ENCODE measurements around the gene SLC9A4. TPM values are rescaled to one million over a fixed set of nuclear protein-coding genes. Genes with fewer than 3 reads are reported as not detected.
A peak's percentile ranks its signal among the peaks of the same experiment; 100 is the strongest.

SLC9A4 gene
- total and polyA plus RNA-seq, 4 donors = 0.06 to 0.30 (median 0.10) TPM

- Histone ChIP-seq H3K4me1 (ENCODE audit: control insufficient read depth, insufficient read depth, low read length) (no peaks in the 10 kb centered on the region), H3K4me3 (ENCODE audit: low read depth, low read length) (no peak overlapping the region), H3K27me3 (ENCODE audit: control insufficient read depth, insufficient read depth, low read length) (no peaks in the 10 kb centered on the region), H3K27ac (ENCODE audit: low read depth, low read length) (no peak overlapping the region), H3K36me3 (ENCODE audit: control insufficient read depth, insufficient read depth, low read length) (no peaks in the 10 kb centered on the region), H3K9me3 (ENCODE audit: control insufficient read depth, insufficient read depth, low read length) (no peaks in the 10 kb centered on the region)
- 93% methylated on average over 9 of the region's 9 CpGs for WGBS (ENCODE audit: insufficient coverage)
- DNase-seq (ENCODE audit: low read depth in 4 of 6, low spot score in 6 of 6) = no peak
These were observed 26.1 kb upstream of the SLC9A4 start for GRCh38 chr2:102446936-102447335.

GRCh38 chr2:102449370-102449974 is 23.6 kb upstream of the SLC9A4 start:
- H3K36me3 ChIP-seq (ENCODE audit: control insufficient read depth, insufficient read depth, low read length) = no peaks in the 10 kb centered on the region
- no peaks in the 10 kb centered on the region for H3K4me1 ChIP-seq (ENCODE audit: control insufficient read depth, insufficient read depth, low read length)
- H3K27ac ChIP-seq (ENCODE audit: low read depth, low read length) = no peak overlapping the region
- DNase-seq (ENCODE audit: low read depth in 4 of 6, low spot score in 6 of 6) = peak; percentile 22 to 89 (median 40)
- WGBS (ENCODE audit: insufficient coverage) = no CpG with 5 or more reads among the region's 1 CpG
- H3K27me3 ChIP-seq (ENCODE audit: control insufficient read depth, insufficient read depth, low read length) = no peaks in the 10 kb centered on the region
- no peaks in the 10 kb centered on the region for H3K9me3 ChIP-seq (ENCODE audit: control insufficient read depth, insufficient read depth, low read length)
- no peak overlapping the region for H3K4me3 ChIP-seq (ENCODE audit: low read depth, low read length)

- no peak overlapping the region for H3K27ac ChIP-seq (ENCODE audit: low read depth, low read length)
- no peaks in the 10 kb centered on the region for H3K27me3 ChIP-seq (ENCODE audit: control insufficient read depth, insufficient read depth, low read length)
- H3K9me3 ChIP-seq (ENCODE audit: control insufficient read depth, insufficient read depth, low read length) = no peaks in the 10 kb centered on the region
- no peak for DNase-seq (ENCODE audit: low read depth in 4 of 6, low spot score in 6 of 6)
- H3K4me3 ChIP-seq (ENCODE audit: low read depth, low read length) = no peak overlapping the region
- WGBS (ENCODE audit: insufficient coverage) = 53% methylated on average over 2 of the region's 2 CpGs
- no peaks in the 10 kb centered on the region for H3K4me1 ChIP-seq (ENCODE audit: control insufficient read depth, insufficient read depth, low read length)
- H3K36me3 ChIP-seq (ENCODE audit: control insufficient read depth, insufficient read depth, low read length) = no peaks in the 10 kb centered on the region
These were observed 21.1 kb upstream of the SLC9A4 start for GRCh38 chr2:102451968-102452367.

GRCh38 chr2:102453501-102453900 is 19.5 kb upstream of the SLC9A4 start:
- H3K36me3 ChIP-seq (ENCODE audit: control insufficient read depth, insufficient read depth, low read length) = no peaks in the 10 kb centered on the region
- H3K9me3 ChIP-seq (ENCODE audit: control insufficient read depth, insufficient read depth, low read length) = no peaks in the 10 kb centered on the region
- no peak for DNase-seq (ENCODE audit: low read depth in 4 of 6, low spot score in 6 of 6)
- H3K27me3 ChIP-seq (ENCODE audit: control insufficient read depth, insufficient read depth, low read length) = no peaks in the 10 kb centered on the region
- no peaks in the 10 kb centered on the region for H3K4me1 ChIP-seq (ENCODE audit: control insufficient read depth, insufficient read depth, low read length)
- no peak overlapping the region for H3K4me3 ChIP-seq (ENCODE audit: low read depth, low read length)
- no peak overlapping the region for H3K27ac ChIP-seq (ENCODE audit: low read depth, low read length)
- no CpG with 5 or more reads among the region's 4 CpGs for WGBS (ENCODE audit: insufficient coverage)

- Histone ChIP-seq H3K9me3 (ENCODE audit: control insufficient read depth, insufficient read depth, low read length) (no peaks in the 10 kb centered on the region), H3K27ac (ENCODE audit: low read depth, low read length) (no peak overlapping the region), H3K36me3 (ENCODE audit: control insufficient read depth, insufficient read depth, low read length) (no peaks in the 10 kb centered on the region), H3K4me1 (ENCODE audit: control insufficient read depth, insufficient read depth, low read length) (no peaks in the 10 kb centered on the region), H3K4me3 (ENCODE audit: low read depth, low read length) (no peak overlapping the region), H3K27me3 (ENCODE audit: control insufficient read depth, insufficient read depth, low read length) (no peaks in the 10 kb centered on the region)
- DNase-seq (ENCODE audit: low read depth in 4 of 6, low spot score in 6 of 6) = no peak
- WGBS (ENCODE audit: insufficient coverage) = no CpG with 5 or more reads among the region's 2 CpGs
These were observed 17.9 kb upstream of the SLC9A4 start for GRCh38 chr2:102455061-102455670.

- no peaks in the 10 kb centered on the region for H3K9me3 ChIP-seq (ENCODE audit: control insufficient read depth, insufficient read depth, low read length)
- H3K4me1 ChIP-seq (ENCODE audit: control insufficient read depth, insufficient read depth, low read length) = no peaks in the 10 kb centered on the region
- no peaks in the 10 kb centered on the region for H3K36me3 ChIP-seq (ENCODE audit: control insufficient read depth, insufficient read depth, low read length)
- H3K27ac ChIP-seq (ENCODE audit: low read depth, low read length) = no peak overlapping the region
- DNase-seq (ENCODE audit: low read depth in 4 of 6, low spot score in 6 of 6) = no peak
- no peak overlapping the region for H3K4me3 ChIP-seq (ENCODE audit: low read depth, low read length)
- no peaks in the 10 kb centered on the region for H3K27me3 ChIP-seq (ENCODE audit: control insufficient read depth, insufficient read depth, low read length)
- no CpG with 5 or more reads among the region's 1 CpG for WGBS (ENCODE audit: insufficient coverage)
These were observed 12.6 kb upstream of the SLC9A4 start for GRCh38 chr2:102460467-102460866.

- Histone ChIP-seq H3K4me3 (ENCODE audit: low read depth, low read length) (no peak overlapping the region), H3K27ac (ENCODE audit: low read depth, low read length) (no peak overlapping the region), H3K9me3 (ENCODE audit: control insufficient read depth, insufficient read depth, low read length) (no peaks in the 10 kb centered on the region), H3K36me3 (ENCODE audit: control insufficient read depth, insufficient read depth, low read length) (no peaks in the 10 kb centered on the region), H3K27me3 (ENCODE audit: control insufficient read depth, insufficient read depth, low read length) (no peaks in the 10 kb centered on the region), H3K4me1 (ENCODE audit: control insufficient read depth, insufficient read depth, low read length) (no peaks in the 10 kb centered on the region)
- 95% methylated on average over 5 of the region's 6 CpGs for WGBS (ENCODE audit: insufficient coverage)
- DNase-seq (ENCODE audit: low read depth in 4 of 6, low spot score in 6 of 6) = no peak
These were observed 11.8 kb upstream of the SLC9A4 start for GRCh38 chr2:102461188-102461587.

- Histone ChIP-seq H3K27me3 (ENCODE audit: control insufficient read depth, insufficient read depth, low read length) (no peaks in the 10 kb centered on the region), H3K27ac (ENCODE audit: low read depth, low read length) (no peak overlapping the region), H3K9me3 (ENCODE audit: control insufficient read depth, insufficient read depth, low read length) (no peaks in the 10 kb centered on the region), H3K4me1 (ENCODE audit: control insufficient read depth, insufficient read depth, low read length) (no peaks in the 10 kb centered on the region), H3K4me3 (ENCODE audit: low read depth, low read length) (no peak overlapping the region), H3K36me3 (ENCODE audit: control insufficient read depth, insufficient read depth, low read length) (no peaks in the 10 kb centered on the region)
- 100% methylated on average over 2 of the region's 5 CpGs for WGBS (ENCODE audit: insufficient coverage)
- no peak for DNase-seq (ENCODE audit: low read depth in 4 of 6, low spot score in 6 of 6)
These were observed 9.9 kb upstream of the SLC9A4 start for GRCh38 chr2:102463160-102463559.

- no peaks in the 10 kb centered on the region for H3K4me1 ChIP-seq (ENCODE audit: control insufficient read depth, insufficient read depth, low read length)
- no peak for DNase-seq (ENCODE audit: low read depth in 4 of 6, low spot score in 6 of 6)
- H3K27ac ChIP-seq (ENCODE audit: low read depth, low read length) = no peak overlapping the region
- H3K4me3 ChIP-seq (ENCODE audit: low read depth, low read length) = no peak overlapping the region
- no peaks in the 10 kb centered on the region for H3K36me3 ChIP-seq (ENCODE audit: control insufficient read depth, insufficient read depth, low read length)
- 22% methylated on average over 1 of the region's 1 CpG for WGBS (ENCODE audit: insufficient coverage)
- no peaks in the 10 kb centered on the region for H3K27me3 ChIP-seq (ENCODE audit: control insufficient read depth, insufficient read depth, low read length)
- no peaks in the 10 kb centered on the region for H3K9me3 ChIP-seq (ENCODE audit: control insufficient read depth, insufficient read depth, low read length)
These were observed 2.9 kb upstream of the SLC9A4 start for GRCh38 chr2:102470168-102470567.

GRCh38 chr2:102473631-102474030 is 605 bp downstream of the SLC9A4 start:
- Histone ChIP-seq H3K4me1 (ENCODE audit: control insufficient read depth, insufficient read depth, low read length) (no peaks in the 10 kb centered on the region), H3K9me3 (ENCODE audit: control insufficient read depth, insufficient read depth, low read length) (no peaks in the 10 kb centered on the region), H3K27ac (ENCODE audit: low read depth, low read length) (no peak overlapping the region), H3K36me3 (ENCODE audit: control insufficient read depth, insufficient read depth, low read length) (no peaks in the 10 kb centered on the region), H3K4me3 (ENCODE audit: low read depth, low read length) (no peak overlapping the region), H3K27me3 (ENCODE audit: control insufficient read depth, insufficient read depth, low read length) (no peaks in the 10 kb centered on the region)
- DNase-seq (ENCODE audit: low read depth in 4 of 6, low spot score in 6 of 6) = no peak
- 84% methylated on average over 3 of the region's 3 CpGs for WGBS (ENCODE audit: insufficient coverage)
